Prostate gland (tissue), 2 donors: ENCODE measurements around the gene MTMR11. TPM values are rescaled to one million over a fixed set of nuclear protein-coding genes. Genes with fewer than 3 reads are reported as not detected.

Source experiments
- DNase-seq: peaks from one replicate; pipeline ENCODE4 v3.0.0-alpha.2; 2019; ENCODE audit warnings: low spot score
- H3K27ac ChIP-seq, 2 donors: fragments of 200-600 bp; sonication (generic); 2 replicates each; pipeline ENCODE4 v1.5.1; 2017 to 2019
- H3K27me3 ChIP-seq: fragments of 200-600 bp; sonication (generic); replicated peaks from 2 replicates; pipeline ENCODE4 v1.5.1; 2019; ENCODE audit not compliant: insufficient read depth
- H3K36me3 ChIP-seq, 2 donors: fragments of 200-600 bp; sonication (generic); 1 replicate in 1 of 2; 2 replicates in 1 of 2; pipeline versions ENCODE4 v1.5.1 to v1.8.1; 2017 to 2019
- H3K4me1 ChIP-seq: fragments of 200-600 bp; sonication (generic); replicated peaks from 2 replicates; pipeline ENCODE4 v1.5.1; 2019
- H3K4me3 ChIP-seq, 2 donors: fragments of 200-600 bp; sonication (generic); 2 replicates each; pipeline ENCODE4 v1.5.1; 2017 to 2019
- H3K9me3 ChIP-seq: fragments of 200-600 bp; sonication (generic); 2 replicates; pipeline ENCODE4 v1.5.1; 2017
- POLR2A ChIP-seq: fragments of 450-650 bp; IDR thresholded peaks from one replicate; pipeline ENCODE4 v1.6.1; 2016; ENCODE audit warnings: antibody characterized with exemption, mild to moderate bottlenecking
- POLR2AphosphoS5 ChIP-seq: sonication (generic); formaldehyde crosslinking; IDR thresholded peaks from one replicate; pipeline ENCODE4 v1.6.1; 2017; ENCODE audit warnings: antibody characterized with exemption
- WGBS: methylation state at CpG from one replicate; pipeline ENCODE4 v1.1.5; 2018; 5-methylcytosine and 5-hydroxymethylcytosine counted together
- intact Hi-C: fragments of 100-400 bp; cut with DNase I; formaldehyde crosslinking; loops from one replicate; pipeline ENCODE4 v1.14.2; 2022
- total RNA-seq, 2 donors: library from RNA; depleted of rRNA; stranded (reverse); fragments of >200 nt; gene quantifications; one replicate each; pipeline ENCODE4 v1.1.0, GENCODE V29; 2016
- TF ChIP-seq, protein P1 (sequence below), 4 experiments: fragments of 200-600 bp in 2 of 4; fragments of 450-650 bp in 2 of 4; sonication (generic) in 2 of 4; IDR thresholded peaks; 1 replicate in 3 of 4; 2 replicates in 1 of 4; pipeline ENCODE4 v1.5.1; 2016 to 2019; ENCODE audit warnings: antibody characterized with exemption in 4 of 4, mild to moderate bottlenecking in 2 of 4, moderate library complexity in 2 of 4

Gene MTMR11
- total RNA-seq, 2 donors from 2014 or later = 2.6 to 25.5 TPM

DNA sequence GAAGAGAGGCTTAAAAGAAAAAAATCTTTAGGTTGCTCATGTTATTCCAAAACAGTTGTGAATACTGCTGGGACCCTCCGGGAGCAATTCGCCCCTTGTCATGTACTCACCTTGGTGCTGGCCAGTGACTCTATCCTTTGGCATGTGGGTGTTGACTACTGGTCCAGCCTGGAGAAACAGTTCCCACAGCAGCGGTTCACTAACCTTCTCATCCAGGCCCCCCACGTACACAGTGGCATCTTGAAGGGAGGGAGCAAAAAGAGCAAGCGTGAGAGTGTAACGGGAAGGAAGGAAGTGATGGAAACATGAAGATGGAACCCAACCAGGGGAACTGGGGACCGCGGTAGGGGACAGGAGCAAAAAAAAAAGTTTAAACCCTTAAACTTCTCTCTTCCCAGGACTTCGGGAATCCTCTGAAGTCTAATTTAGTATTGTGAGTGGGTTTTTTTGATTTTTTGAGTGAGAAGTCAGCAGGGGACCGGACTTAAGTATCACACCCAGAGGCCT, 9.6 kb downstream of the MTMR11 start:
- intact Hi-C loops = no loop called here
- H3K36me3 ChIP-seq = peaks cover 10 to 15% of the 10 kb centered on the region in 2 donors
- DNase-seq = no peak
- H3K27ac ChIP-seq = peak overlapping the region; percentile 95 to 98
- WGBS = under 1% methylated on average over 10 of the region's 10 CpGs
- TF ChIP-seq, protein P1, sequence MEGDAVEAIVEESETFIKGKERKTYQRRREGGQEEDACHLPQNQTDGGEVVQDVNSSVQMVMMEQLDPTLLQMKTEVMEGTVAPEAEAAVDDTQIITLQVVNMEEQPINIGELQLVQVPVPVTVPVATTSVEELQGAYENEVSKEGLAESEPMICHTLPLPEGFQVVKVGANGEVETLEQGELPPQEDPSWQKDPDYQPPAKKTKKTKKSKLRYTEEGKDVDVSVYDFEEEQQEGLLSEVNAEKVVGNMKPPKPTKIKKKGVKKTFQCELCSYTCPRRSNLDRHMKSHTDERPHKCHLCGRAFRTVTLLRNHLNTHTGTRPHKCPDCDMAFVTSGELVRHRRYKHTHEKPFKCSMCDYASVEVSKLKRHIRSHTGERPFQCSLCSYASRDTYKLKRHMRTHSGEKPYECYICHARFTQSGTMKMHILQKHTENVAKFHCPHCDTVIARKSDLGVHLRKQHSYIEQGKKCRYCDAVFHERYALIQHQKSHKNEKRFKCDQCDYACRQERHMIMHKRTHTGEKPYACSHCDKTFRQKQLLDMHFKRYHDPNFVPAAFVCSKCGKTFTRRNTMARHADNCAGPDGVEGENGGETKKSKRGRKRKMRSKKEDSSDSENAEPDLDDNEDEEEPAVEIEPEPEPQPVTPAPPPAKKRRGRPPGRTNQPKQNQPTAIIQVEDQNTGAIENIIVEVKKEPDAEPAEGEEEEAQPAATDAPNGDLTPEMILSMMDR (IDR thresholded peaks at IDR 0.05) = no peak
- TF ChIP-seq POLR2A (no peak), POLR2AphosphoS5 (no peak)
- H3K4me1 ChIP-seq = peaks cover 13% of the 10 kb centered on the region
- no peaks in the 10 kb centered on the region for H3K9me3 ChIP-seq
- peak overlapping the region; percentile 59 to 76 for H3K4me3 ChIP-seq
- H3K27me3 ChIP-seq = no peaks in the 10 kb centered on the region

DNA sequence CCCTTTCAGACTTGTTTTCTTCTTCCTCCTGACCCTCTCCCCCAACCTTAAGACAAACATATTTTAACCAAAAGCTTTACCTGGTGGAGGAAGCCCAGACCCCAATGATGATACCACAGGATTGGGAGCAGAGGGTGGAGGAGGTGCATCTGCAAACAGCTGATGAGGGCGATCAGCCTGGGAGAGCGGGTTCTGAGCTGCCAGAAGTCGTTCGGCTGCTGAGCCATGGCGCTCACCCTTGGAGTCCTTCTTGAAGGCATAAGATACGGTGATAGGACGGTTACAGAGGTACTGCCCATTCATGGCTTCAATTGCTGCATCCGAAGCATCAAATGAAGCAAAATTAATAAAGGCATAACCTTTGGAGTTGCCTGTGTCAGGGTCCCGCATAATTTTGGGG, 10.4 kb downstream of the MTMR11 start:
- no peaks in the 10 kb centered on the region for H3K9me3 ChIP-seq
- H3K27me3 ChIP-seq = no peaks in the 10 kb centered on the region
- H3K36me3 ChIP-seq = peaks cover 10 to 15% of the 10 kb centered on the region in 2 donors
- H3K4me1 ChIP-seq = peaks cover 10% of the 10 kb centered on the region
- no peak for DNase-seq
- WGBS = 91% methylated on average over 9 of the region's 9 CpGs
- no peak overlapping the region for H3K4me3 ChIP-seq
- H3K27ac ChIP-seq = no peak overlapping the region
- intact Hi-C loops = no loop called here
- TF ChIP-seq POLR2A (no peak), POLR2AphosphoS5 (no peak)
- TF ChIP-seq, protein P1 (IDR thresholded peaks at IDR 0.05) = no peak

DNA sequence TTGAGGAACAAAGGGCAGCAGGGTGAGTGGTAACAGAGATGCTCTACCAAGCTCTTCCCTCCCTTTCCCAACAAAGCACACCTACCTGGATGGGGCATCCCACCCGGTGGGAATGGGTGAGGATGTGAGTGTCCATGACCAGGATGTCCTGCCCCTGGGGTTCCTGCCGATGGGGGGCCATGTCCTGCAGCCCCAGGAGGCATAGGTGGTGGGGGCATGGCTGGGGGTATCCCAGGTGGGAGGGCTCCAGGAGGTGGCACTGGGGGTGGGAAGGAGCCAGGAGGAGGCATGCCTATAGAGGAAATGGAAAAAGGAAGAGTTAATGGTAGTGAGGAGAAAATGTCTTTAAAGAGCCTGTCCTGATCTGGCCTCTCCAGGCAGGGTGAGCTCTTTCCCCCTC, 10.9 kb downstream of the MTMR11 start:
- intact Hi-C loops = no loop called here
- Histone ChIP-seq H3K4me3 (no peak overlapping the region), H3K4me1 (peaks cover 10% of the 10 kb centered on the region), H3K9me3 (no peaks in the 10 kb centered on the region), H3K27ac (no peak overlapping the region), H3K27me3 (no peaks in the 10 kb centered on the region), H3K36me3 (peaks cover 10 to 15% of the 10 kb centered on the region in 2 donors)
- TF ChIP-seq, protein P1 (IDR thresholded peaks at IDR 0.05) = no peak
- no peak for TF ChIP-seq POLR2A
- no peak for TF ChIP-seq POLR2AphosphoS5
- 94% methylated on average over 2 of the region's 2 CpGs for WGBS
- DNase-seq = no peak

DNA sequence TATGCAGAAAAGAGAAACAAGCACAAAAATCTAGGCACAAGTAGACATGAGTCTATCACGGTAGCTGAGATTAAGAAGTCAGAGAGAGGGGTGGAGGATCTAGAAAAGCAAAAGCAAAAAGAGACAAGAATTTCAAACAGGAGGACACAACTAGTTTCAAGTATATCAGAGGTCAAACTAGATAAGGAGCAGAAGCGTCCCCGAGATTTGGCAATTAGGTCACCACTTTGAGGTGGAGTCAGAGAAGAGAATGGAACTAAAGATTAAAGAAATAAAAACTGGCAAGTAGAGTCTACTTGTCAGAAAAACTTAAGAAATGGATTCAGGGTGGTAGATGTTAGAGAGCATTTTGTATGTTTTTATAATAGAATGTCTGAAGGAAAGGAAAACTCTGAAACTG, 11.3 kb downstream of the MTMR11 start:
- Histone ChIP-seq H3K36me3 (peaks cover 10 to 15% of the 10 kb centered on the region in 2 donors), H3K4me1 (peaks cover 10% of the 10 kb centered on the region), H3K27ac (no peak overlapping the region), H3K27me3 (no peaks in the 10 kb centered on the region), H3K9me3 (no peaks in the 10 kb centered on the region), H3K4me3 (no peak overlapping the region)
- WGBS = 86% methylated on average over 3 of the region's 3 CpGs
- no peak for DNase-seq
- intact Hi-C loops = no loop called here
- no peak for TF ChIP-seq POLR2AphosphoS5
- TF ChIP-seq, protein P1 (IDR thresholded peaks at IDR 0.05) = no peak
- TF ChIP-seq POLR2A = no peak

DNA sequence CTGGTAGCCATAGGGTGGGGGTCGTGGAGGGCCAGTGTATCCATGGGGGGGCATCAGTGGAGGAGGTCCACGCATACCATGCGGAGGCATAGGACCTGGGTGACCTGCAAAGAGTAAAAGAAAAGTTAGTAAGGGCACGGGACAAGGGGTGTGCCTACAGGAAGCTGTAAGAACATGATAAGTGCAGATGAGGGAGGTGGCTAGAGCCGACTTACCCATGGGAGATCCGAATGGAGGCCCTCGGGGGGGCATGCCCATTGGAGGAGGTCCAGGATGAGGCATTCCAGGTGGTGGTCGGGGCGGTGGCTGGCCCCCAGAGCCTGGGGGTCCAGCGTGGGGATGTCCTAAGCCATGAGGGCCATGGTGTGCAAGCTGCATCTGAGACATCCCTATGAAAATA, 13.1 kb downstream of the MTMR11 start:
- no peaks in the 10 kb centered on the region for H3K27me3 ChIP-seq
- H3K36me3 ChIP-seq = peaks cover 10 to 15% of the 10 kb centered on the region in 2 donors
- intact Hi-C loops = no loop called here
- H3K9me3 ChIP-seq = no peaks in the 10 kb centered on the region
- no peak overlapping the region for H3K27ac ChIP-seq
- TF ChIP-seq, protein P1 (IDR thresholded peaks at IDR 0.05) = no peak
- TF ChIP-seq POLR2AphosphoS5 (no peak), POLR2A (no peak)
- peaks cover 10% of the 10 kb centered on the region for H3K4me1 ChIP-seq
- 79% methylated on average over 10 of the region's 10 CpGs for WGBS
- no peak for DNase-seq
- no peak overlapping the region for H3K4me3 ChIP-seq
